PC-3 (cell line): ENCODE measurements around the gene EEIG1. TPM values are rescaled to one million over a fixed set of nuclear protein-coding genes. Genes with fewer than 3 reads are reported as not detected.

Experiments
- ATAC-seq: fragments of 200-7000 bp; cut with Tn5 transposase; 2 replicates; pipeline ENCODE4 v1.9.1; 2020; ENCODE audit warnings: mild to moderate bottlenecking, moderate library complexity
- BruUV-seq: library from RNA; stranded (reverse); fragments of 400-500 nt; replicated peaks from 2 replicates; lab custom pipeline; 2021; lab: Mats Ljungman, UMichigan
- CTCF ChIA-PET: fragments of 300-600 bp; sonication (Branson Sonifier 250); formaldehyde crosslinking; loops from one replicate; lab custom pipeline; 2022; ENCODE audit warnings: antibody characterized with exemption; lab: Charles Lee
- POLR2A ChIA-PET: fragments of 300-600 bp; sonication (Branson Sonifier 250); formaldehyde crosslinking; loops from one replicate; lab custom pipeline; 2022; ENCODE audit warnings: antibody characterized with exemption; ENCODE audit not compliant: unreplicated experiment; lab: Charles Lee
- DNase-seq: peaks from one replicate; pipeline ENCODE4 v3.0.0-alpha.2; 2015
- H2AFZ ChIP-seq: fragments of 300-600 bp; sonication (generic); 2 replicates; pipeline ENCODE4 v1.6.0; 2016; ENCODE audit warnings: antibody characterized with exemption, low read length
- H3F3A ChIP-seq: fragments of 300-600 bp; sonication (generic); one replicate; pipeline ENCODE4 v1.6.0; 2017; ENCODE audit warnings: antibody characterized with exemption, low read length, control low read depth, mild to moderate bottlenecking; ENCODE audit not compliant: unreplicated experiment
- H3K27ac ChIP-seq: fragments of 300-600 bp; sonication (generic); 2 replicates; pipeline ENCODE4 v1.5.1; 2016; ENCODE audit warnings: mild to moderate bottlenecking, low read length
- H3K27me3 ChIP-seq: fragments of 300-600 bp; sonication (generic); 2 replicates; pipeline ENCODE4 v1.6.1; 2016; ENCODE audit warnings: low read length, mixed read lengths
- H3K36me3 ChIP-seq: fragments of 300-600 bp; sonication (generic); 2 replicates; pipeline ENCODE4 v1.6.1; 2016; ENCODE audit warnings: low read depth, mixed run types, low read length, mixed read lengths
- H3K4me1 ChIP-seq: fragments of 300-600 bp; sonication (generic); 2 replicates; pipeline ENCODE4 v1.5.1; 2016; ENCODE audit warnings: low read length; ENCODE audit not compliant: insufficient read depth
- H3K4me2 ChIP-seq: fragments of 300-600 bp; sonication (generic); 2 replicates; pipeline ENCODE4 v1.6.0; 2016; ENCODE audit warnings: low read length
- H3K4me3 ChIP-seq: fragments of 300-600 bp; sonication (generic); 2 replicates; pipeline ENCODE4 v1.5.1; 2016; ENCODE audit warnings: mild to moderate bottlenecking, low read length, mixed read lengths
- H3K79me2 ChIP-seq: fragments of 300-600 bp; sonication (generic); 2 replicates; pipeline ENCODE4 v1.6.1; 2017; ENCODE audit warnings: low read length, mixed read lengths
- H3K9ac ChIP-seq: fragments of 300-600 bp; sonication (generic); 2 replicates; pipeline ENCODE4 v1.6.0; 2016; ENCODE audit warnings: mild to moderate bottlenecking, low read length
- H3K9me2 ChIP-seq: fragments of 300-600 bp; sonication (generic); replicated peaks from 2 replicates; pipeline ENCODE4 v1.6.1; 2016; ENCODE audit warnings: mixed run types, low read length, mixed read lengths
- H3K9me3 ChIP-seq: fragments of 300-600 bp; sonication (generic); 2 replicates; pipeline ENCODE4 v1.6.1; 2016; ENCODE audit warnings: low read length, mixed read lengths
- H4K20me1 ChIP-seq: fragments of 300-600 bp; sonication (generic); 2 replicates; pipeline ENCODE4 v1.6.1; 2016; ENCODE audit warnings: low read length, mixed read lengths
- CTCF ChIP-seq: fragments of 300-600 bp; sonication (generic); conservative IDR thresholded peaks from 2 replicates; pipeline ENCODE4 v1.5.1; 2017; ENCODE audit warnings: antibody characterized with exemption, low read depth, mild to moderate bottlenecking, low read length
- EZH2 ChIP-seq: fragments of 300-600 bp; sonication (generic); IDR thresholded peaks from one replicate; pipeline ENCODE4 v1.6.1; 2017; ENCODE audit warnings: antibody characterized with exemption, mild to moderate bottlenecking, low read length; ENCODE audit not compliant: unreplicated experiment
- EZH2phosphoT487 ChIP-seq: fragments of 300-600 bp; sonication (generic); IDR thresholded peaks from 2 replicates; pipeline ENCODE4 v1.6.1; 2018; ENCODE audit warnings: mild to moderate bottlenecking, antibody characterized with exemption, low read length, borderline replicate concordance
- intact Hi-C: fragments of 100-400 bp; cut with micrococcal nuclease; formaldehyde crosslinking; loops from 2 replicates; pipeline ENCODE4 v1.9.0; 2023
- total RNA-seq: library from RNA; depleted of rRNA; stranded (reverse); fragments of >200 nt; gene quantifications from 2 replicates; pipeline ENCODE4 v1.2.3, GENCODE V29; 2014

EEIG1 gene
- total RNA-seq, 1 experiment from 2014 or later = 10.8 TPM

- H3K27me3 ChIP-seq = no peaks in the 10 kb centered on the region
- DNase-seq (no peak), ATAC-seq (no peak)
- no TSS peak for BruUV-seq
- H4K20me1 ChIP-seq = peaks cover 22% of the 10 kb centered on the region; the same call in 1 of the 2 replicates
- H3K4me1 ChIP-seq = peaks cover 26% of the 10 kb centered on the region
- no peak overlapping the region for H2AFZ ChIP-seq
- no peaks in the 10 kb centered on the region for H3K9me2 ChIP-seq
- no peak for TF ChIP-seq EZH2
- H3F3A ChIP-seq = no peaks in the 10 kb centered on the region
- intact Hi-C loops = no loop called here
- no peak overlapping the region for H3K9ac ChIP-seq
- peaks cover 93% of the 10 kb centered on the region for H3K79me2 ChIP-seq
- H3K9me3 ChIP-seq = no peaks in the 10 kb centered on the region
- H3K27ac ChIP-seq = no peak overlapping the region
- CTCF ChIA-PET = no interaction called here
- H3K4me2 ChIP-seq = no peak overlapping the region
- POLR2A ChIA-PET = no interaction called here
- H3K36me3 ChIP-seq = no peaks in the 10 kb centered on the region
- no peak overlapping the region for H3K4me3 ChIP-seq
Observed at GRCh38 chr9:127974001-127974768, 6.6 kb downstream of the EEIG1 start.

GRCh38 chr9:127973169-127974000 lies 7.4 kb downstream of the EEIG1 start:
- BruUV-seq = no TSS peak
- peaks cover 18% of the 10 kb centered on the region; the same call in 1 of the 2 replicates for H4K20me1 ChIP-seq
- H3K4me3 ChIP-seq = no peak overlapping the region
- peaks cover 93% of the 10 kb centered on the region for H3K79me2 ChIP-seq
- H3K4me1 ChIP-seq = peaks cover 34% of the 10 kb centered on the region
- no peaks in the 10 kb centered on the region for H3K36me3 ChIP-seq
- no peak overlapping the region for H3K4me2 ChIP-seq
- intact Hi-C loops = no loop called here
- TF ChIP-seq CTCF = no peak
- TF ChIP-seq EZH2phosphoT487 = no peak
- no peak for TF ChIP-seq EZH2
- H3K9me3 ChIP-seq = no peaks in the 10 kb centered on the region
- no peaks in the 10 kb centered on the region for H3F3A ChIP-seq
- POLR2A ChIA-PET = no interaction called here
- H3K9ac ChIP-seq = no peak overlapping the region
- no peak for DNase-seq
- CTCF ChIA-PET = no interaction called here
- ATAC-seq = no peak
- H3K27ac ChIP-seq = no peak overlapping the region
- no peaks in the 10 kb centered on the region for H3K27me3 ChIP-seq
- no peak overlapping the region for H2AFZ ChIP-seq
- no peaks in the 10 kb centered on the region for H3K9me2 ChIP-seq

GRCh38 chr9:127972236-127972871 lies 8.4 kb downstream of the EEIG1 start:
- DNase-seq = no peak
- ATAC-seq = no peak
- ChIA-PET POLR2A (no interaction called here), CTCF (no interaction called here)
- no peak overlapping the region for H3K4me3 ChIP-seq
- H3K9me2 ChIP-seq = no peaks in the 10 kb centered on the region
- H2AFZ ChIP-seq = no peak overlapping the region
- no TSS peak for BruUV-seq
- no peak overlapping the region for H3K27ac ChIP-seq
- no peaks in the 10 kb centered on the region for H3K36me3 ChIP-seq
- H3K4me1 ChIP-seq = peaks cover 36% of the 10 kb centered on the region
- H3K4me2 ChIP-seq = no peak overlapping the region
- H3K27me3 ChIP-seq = no peaks in the 10 kb centered on the region
- H3K9me3 ChIP-seq = no peaks in the 10 kb centered on the region
- intact Hi-C loops = no loop called here
- H3F3A ChIP-seq = no peaks in the 10 kb centered on the region
- H4K20me1 ChIP-seq = peaks cover 15% of the 10 kb centered on the region; the same call in 1 of the 2 replicates
- no peak overlapping the region for H3K9ac ChIP-seq
- TF ChIP-seq CTCF (no peak), EZH2phosphoT487 (no peak), EZH2 (no peak)
- H3K79me2 ChIP-seq = peaks cover 91% of the 10 kb centered on the region
